OCI-LY7 (cell line): Measurements from ENCODE around the gene NALCN. TPM values are rescaled to one million over a fixed set of nuclear protein-coding genes. Genes with fewer than 3 reads are reported as not detected.

Experiments used
- BruUV-seq: library from RNA; stranded (reverse); fragments of 400-500 nt; replicated peaks from 2 replicates; lab custom pipeline; 2021; lab: Mats Ljungman, UMichigan
- CTCF ChIA-PET: fragments of 300-600 bp; sonication (Branson Sonifier 250); formaldehyde crosslinking; loops from one replicate; lab custom pipeline; 2022; ENCODE audit warnings: antibody characterized with exemption; ENCODE audit not compliant: unreplicated experiment; lab: Charles Lee
- POLR2A ChIA-PET: fragments of 300-600 bp; sonication (Branson Sonifier 250); formaldehyde crosslinking; loops from one replicate; lab custom pipeline; 2022; ENCODE audit warnings: antibody characterized with exemption; lab: Charles Lee
- DNase-seq: peaks from one replicate; pipeline ENCODE4 v3.0.0-alpha.2; 2015; ENCODE audit warnings: low spot score
- H2AFZ ChIP-seq: fragments of 200-600 bp; sonication (generic), shearing (Covaris generic); 2 replicates; pipeline ENCODE4 v1.6.1; 2014; ENCODE audit warnings: mild to moderate bottlenecking, antibody characterized with exemption, low read length, moderate library complexity
- H3K27ac ChIP-seq: fragments of 200-600 bp; sonication (generic); 2 replicates; pipeline ENCODE4 v1.5.1; 2014; ENCODE audit warnings: mixed run types, low read depth, mild to moderate bottlenecking, moderate library complexity, low read length, inconsistent platforms; ENCODE audit not compliant: poor library complexity, severe bottlenecking
- H3K36me3 ChIP-seq: fragments of 200-600 bp; sonication (generic); 2 replicates; pipeline ENCODE4 v1.6.1; 2014; ENCODE audit warnings: mild to moderate bottlenecking, antibody characterized with exemption, low read length, moderate library complexity, mixed read lengths; ENCODE audit not compliant: insufficient read depth
- H3K4me1 ChIP-seq: fragments of 200-600 bp; sonication (generic); 2 replicates; pipeline ENCODE4 v1.5.1; 2014; ENCODE audit warnings: mild to moderate bottlenecking, low read length; ENCODE audit not compliant: insufficient read depth, poor library complexity, severe bottlenecking
- H3K4me2 ChIP-seq: fragments of 200-600 bp; sonication (generic); 2 replicates; pipeline ENCODE4 v1.6.1; 2014; ENCODE audit warnings: mild to moderate bottlenecking, low read length
- H3K4me3 ChIP-seq: fragments of 200-600 bp; sonication (generic); 2 replicates; pipeline ENCODE4 v1.5.1; 2014; ENCODE audit warnings: mild to moderate bottlenecking, low read depth, low read length; ENCODE audit not compliant: poor library complexity, severe bottlenecking
- H3K79me2 ChIP-seq: fragments of 200-600 bp; sonication (generic); 2 replicates; pipeline ENCODE4 v1.6.1; 2016; ENCODE audit warnings: low read depth, mild to moderate bottlenecking, low read length, moderate library complexity, mixed read lengths; ENCODE audit not compliant: insufficient read depth
- H3K9me2 ChIP-seq: fragments of 200-600 bp; sonication (generic); 2 replicates; pipeline ENCODE4 v1.6.1; 2016; ENCODE audit warnings: mild to moderate bottlenecking, low read length, mixed read lengths; ENCODE audit not compliant: insufficient read depth
- H3K9me3 ChIP-seq: fragments of 200-600 bp; sonication (generic); 2 replicates; pipeline ENCODE4 v1.6.1; 2014; ENCODE audit warnings: mild to moderate bottlenecking, mixed run types, low read length, mixed read lengths
- H4K20me1 ChIP-seq: fragments of 200-600 bp; sonication (generic); 2 replicates; pipeline ENCODE4 v1.6.1; 2014; ENCODE audit warnings: mild to moderate bottlenecking, antibody characterized with exemption, low read length, moderate library complexity, mixed read lengths; ENCODE audit not compliant: insufficient read depth
- CTCF ChIP-seq: fragments of 200-600 bp; sonication (generic); conservative IDR thresholded peaks from 2 replicates; pipeline ENCODE4 v1.5.1; 2014; ENCODE audit warnings: mild to moderate bottlenecking, antibody characterized with exemption, low read length, moderate library complexity, mixed read lengths
- EZH2phosphoT487 ChIP-seq: fragments of 200-600 bp; sonication (generic); IDR thresholded peaks from 2 replicates; pipeline ENCODE4 v1.6.1; 2018; ENCODE audit warnings: low read depth, borderline replicate concordance, mild to moderate bottlenecking, mixed run types, antibody characterized with exemption, low read length, moderate library complexity, mixed read lengths
- intact Hi-C: fragments of 100-400 bp; cut with micrococcal nuclease; formaldehyde crosslinking; loops from one replicate; pipeline ENCODE4 v1.10.0; 2022; ENCODE audit not compliant: unreplicated experiment
- total RNA-seq, 2 experiments: library from RNA; depleted of rRNA in 1 of 2; stranded (reverse); fragments of >200 nt in 1 of 2; shearing (Covaris generic) in 1 of 2; gene quantifications; 2 replicates each; pipeline ENCODE4 v1.2.3, GENCODE V29; 2014 to 2022

NALCN gene
- total RNA-seq, 2 experiments from 2014 or later, result not detected

DNA sequence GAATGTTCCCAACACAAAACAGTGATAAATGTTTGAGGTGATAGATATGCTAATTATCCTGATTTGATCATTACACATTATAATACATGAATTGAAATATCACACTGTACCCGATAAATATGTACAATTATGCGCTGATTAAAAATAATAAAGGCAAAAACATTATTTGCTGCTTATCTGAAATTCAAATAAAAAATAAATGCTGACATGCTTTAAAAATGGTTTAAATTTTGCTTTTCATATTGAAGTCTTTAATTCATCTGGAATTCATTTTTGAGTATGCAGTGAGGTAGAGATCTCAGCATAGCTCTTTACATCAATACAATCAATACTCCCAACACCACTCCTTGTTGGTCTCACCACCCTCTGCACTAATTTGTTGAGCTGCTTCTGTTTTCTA is 330.8 kb downstream of the NALCN start:
- H3K36me3 ChIP-seq, result no peaks in the 10 kb centered on the region
- BruUV-seq, result no TSS peak
- H3K79me2 ChIP-seq, result no peaks in the 10 kb centered on the region
- H2AFZ ChIP-seq, result no peak overlapping the region
- intact Hi-C loops, result no loop called here
- ChIA-PET POLR2A (no interaction called here), CTCF (no interaction called here)
- H4K20me1 ChIP-seq, result no peaks in the 10 kb centered on the region
- H3K27ac ChIP-seq, result no peak overlapping the region
- H3K4me1 ChIP-seq, result no peaks in the 10 kb centered on the region
- H3K9me2 ChIP-seq, result no peaks in the 10 kb centered on the region
- DNase-seq, result no peak
- TF ChIP-seq CTCF, result no peak
- TF ChIP-seq EZH2phosphoT487, result no peak
- H3K9me3 ChIP-seq, result no peaks in the 10 kb centered on the region
- no peak overlapping the region for H3K4me3 ChIP-seq
- H3K4me2 ChIP-seq, result no peak overlapping the region

GRCh38 chr13:101082441-101082840 is 333.9 kb downstream of the NALCN start:
- H3K4me1 ChIP-seq, result no peaks in the 10 kb centered on the region
- ChIA-PET CTCF (no interaction called here), POLR2A (interaction anchor here (0.6 kb wide), 1 partner anchor 1049 kb away, joined by 4 read pairs; no protein-coding TSS in a partner anchor)
- DNase-seq, result no peak
- H3K36me3 ChIP-seq, result no peaks in the 10 kb centered on the region
- H3K27ac ChIP-seq, result no peak overlapping the region
- no peak overlapping the region for H3K4me3 ChIP-seq
- TF ChIP-seq EZH2phosphoT487 (no peak), CTCF (no peak)
- no peaks in the 10 kb centered on the region for H3K9me2 ChIP-seq
- BruUV-seq, result no TSS peak
- H2AFZ ChIP-seq, result no peak overlapping the region
- intact Hi-C loops, result no loop called here
- no peaks in the 10 kb centered on the region for H3K79me2 ChIP-seq
- H3K9me3 ChIP-seq, result no peaks in the 10 kb centered on the region
- H4K20me1 ChIP-seq, result no peaks in the 10 kb centered on the region
- no peak overlapping the region for H3K4me2 ChIP-seq

DNA sequence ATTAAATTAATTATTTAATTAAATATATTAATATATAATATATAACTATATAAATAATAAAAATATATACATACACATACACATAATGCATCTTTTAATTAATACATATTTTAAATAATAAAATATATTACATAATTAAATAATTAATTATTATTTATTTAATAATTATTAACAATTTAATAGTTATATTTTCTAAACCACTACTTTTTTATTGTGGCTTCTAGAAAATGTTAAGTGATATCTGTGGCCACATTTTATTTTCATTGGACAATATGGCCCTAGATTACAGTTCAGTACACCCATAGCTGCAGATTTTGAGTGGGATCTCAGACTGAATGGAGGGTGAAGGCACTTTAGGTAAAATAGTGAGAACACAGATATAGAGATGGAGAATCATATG is 335.7 kb downstream of the NALCN start:
- intact Hi-C loops, result no loop called here
- TF ChIP-seq CTCF (no peak), EZH2phosphoT487 (no peak)
- Histone ChIP-seq H3K9me2 (no peaks in the 10 kb centered on the region), H3K27ac (no peak overlapping the region), H4K20me1 (no peaks in the 10 kb centered on the region), H2AFZ (no peak overlapping the region), H3K36me3 (no peaks in the 10 kb centered on the region), H3K4me1 (no peaks in the 10 kb centered on the region), H3K4me3 (no peak overlapping the region), H3K4me2 (no peak overlapping the region), H3K9me3 (no peaks in the 10 kb centered on the region), H3K79me2 (no peaks in the 10 kb centered on the region)
- POLR2A ChIA-PET, result no interaction called here
- no peak for DNase-seq
- CTCF ChIA-PET, result no interaction called here
- no TSS peak for BruUV-seq
